Adrenal gland (tissue), 5 donors: ENCODE measurements around the gene IRS2.

Experiments used
- POLR2A ChIP-seq, 2 donors: fragments of 450-650 bp; IDR thresholded peaks; one replicate each; pipeline ENCODE4 v1.6.1; 2017; ENCODE audit warnings: antibody characterized with exemption in 2 of 2, mild to moderate bottlenecking in 2 of 2, moderate library complexity in 1 of 2
- TF ChIP-seq, protein P1 (sequence below), 6 experiments: fragments of 450-650 bp in 4 of 6; fragments of 200-600 bp in 2 of 6; sonication (generic) in 1 of 6; IDR thresholded peaks; 1 replicate in 5 of 6; 2 replicates in 1 of 6; pipeline versions ENCODE4 v1.5.1 to v1.8.0; 2016 to 2021; ENCODE audit warnings: antibody characterized with exemption in 6 of 6, mild to moderate bottlenecking in 2 of 6, moderate library complexity in 1 of 6
- donor health status: DM: no; HTN: no; CAD: no.

DNA sequence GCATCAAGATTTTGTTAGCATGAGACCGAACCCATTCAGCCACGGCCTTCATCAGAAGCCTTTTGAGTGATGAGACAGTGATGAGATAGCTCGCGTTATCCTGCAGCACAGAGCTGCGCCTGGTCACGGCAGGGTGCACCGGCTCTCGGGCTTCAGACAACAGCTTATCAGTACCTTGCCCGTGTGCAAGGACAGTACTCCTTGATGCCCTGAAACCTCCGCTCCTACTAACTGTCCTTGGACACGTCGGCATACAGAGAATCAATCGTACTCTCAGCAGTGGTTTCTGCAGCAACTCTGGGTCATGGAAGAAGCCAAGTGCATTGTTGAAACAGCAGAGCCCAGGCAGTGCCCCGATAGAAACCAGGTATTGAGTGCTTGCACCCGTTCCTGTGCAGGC, 40.7 kb downstream of the IRS2 start:
- TF ChIP-seq, protein P1, sequence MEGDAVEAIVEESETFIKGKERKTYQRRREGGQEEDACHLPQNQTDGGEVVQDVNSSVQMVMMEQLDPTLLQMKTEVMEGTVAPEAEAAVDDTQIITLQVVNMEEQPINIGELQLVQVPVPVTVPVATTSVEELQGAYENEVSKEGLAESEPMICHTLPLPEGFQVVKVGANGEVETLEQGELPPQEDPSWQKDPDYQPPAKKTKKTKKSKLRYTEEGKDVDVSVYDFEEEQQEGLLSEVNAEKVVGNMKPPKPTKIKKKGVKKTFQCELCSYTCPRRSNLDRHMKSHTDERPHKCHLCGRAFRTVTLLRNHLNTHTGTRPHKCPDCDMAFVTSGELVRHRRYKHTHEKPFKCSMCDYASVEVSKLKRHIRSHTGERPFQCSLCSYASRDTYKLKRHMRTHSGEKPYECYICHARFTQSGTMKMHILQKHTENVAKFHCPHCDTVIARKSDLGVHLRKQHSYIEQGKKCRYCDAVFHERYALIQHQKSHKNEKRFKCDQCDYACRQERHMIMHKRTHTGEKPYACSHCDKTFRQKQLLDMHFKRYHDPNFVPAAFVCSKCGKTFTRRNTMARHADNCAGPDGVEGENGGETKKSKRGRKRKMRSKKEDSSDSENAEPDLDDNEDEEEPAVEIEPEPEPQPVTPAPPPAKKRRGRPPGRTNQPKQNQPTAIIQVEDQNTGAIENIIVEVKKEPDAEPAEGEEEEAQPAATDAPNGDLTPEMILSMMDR (IDR thresholded peaks at IDR 0.05), result no peak
- no peak for TF ChIP-seq POLR2A (IDR thresholded peaks at IDR 0.05)
